Measurements from ENCODE around the gene ZNF157.

The ZNF157 gene

GRCh38 chrX:47448165-47448806 lies 77.9 kb downstream of the ZNF157 start:
- no peak for DNase-seq

GRCh38 chrX:47452112-47452511 lies 81.7 kb downstream of the ZNF157 start:
- no peak for DNase-seq

GRCh38 chrX:47456080-47456479 lies 85.7 kb downstream of the ZNF157 start:
- DNase-seq: no peak

DNA sequence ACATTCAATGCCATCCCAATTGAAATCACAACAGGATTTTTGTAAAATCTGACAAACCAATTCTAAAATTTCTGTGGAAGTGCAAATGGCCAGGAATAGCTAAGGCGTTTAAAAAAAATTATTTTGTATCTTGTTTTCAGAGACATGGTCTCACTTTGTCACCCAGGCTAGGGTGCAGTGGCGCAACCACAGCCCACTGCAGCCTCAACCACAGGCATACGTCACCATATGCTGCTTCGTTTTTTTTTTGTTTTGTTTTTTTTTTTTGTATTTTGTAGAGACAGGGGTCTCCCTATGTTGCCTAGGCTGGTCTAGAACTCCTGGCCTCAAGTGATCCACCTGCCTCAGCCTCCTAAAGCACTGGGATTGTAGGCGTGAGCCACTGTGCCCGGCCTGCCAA lies 88.2 kb downstream of the ZNF157 start:
- no peak for DNase-seq

GRCh38 chrX:47460561-47460960 lies 90.2 kb downstream of the ZNF157 start:
- DNase-seq: no peak
